Heart left ventricle (tissue), 16 donors: ENCODE results near the gene RUFY3. TPM values are rescaled to one million over a fixed set of nuclear protein-coding genes. Genes with fewer than 3 reads are reported as not detected.
"Not testable (repeated sequence)": the region's sequence is repeated elsewhere in the genome, so short reads cannot be mapped to it uniquely, and the experiment has no call there.

Source experiments
- ATAC-seq, 4 donors: fragments of 200-7000 bp; cut with Tn5 transposase; one replicate each; pipeline ENCODE4 v1.9.1; 2020 to 2022; ENCODE audit warnings: moderate library complexity in 4 of 4, mild to moderate bottlenecking in 3 of 4, moderate number of reproducible peaks in 1 of 4
- DNase-seq, 5 donors: peaks; one replicate each; pipeline ENCODE4 v3.0.0-alpha.2; 2020
- H3K27ac ChIP-seq, 12 donors: fragments of 200-600 bp; sonication (generic) in 4 of 12; one replicate each; pipeline versions ENCODE4 v1.5.0 to v1.8.0; 2016 to 2022; ENCODE audit warnings: mild to moderate bottlenecking in 2 of 12
- H3K27me3 ChIP-seq, 9 donors: fragments of 200-600 bp; sonication (generic) in 2 of 9; one replicate each; pipeline versions ENCODE4 v1.5.1 to v1.8.0; 2016 to 2022; ENCODE audit warnings: mild to moderate bottlenecking in 3 of 9
- H3K36me3 ChIP-seq, 9 donors: fragments of 200-600 bp; sonication (generic) in 2 of 9; one replicate each; pipeline versions ENCODE4 v1.5.0 to v1.8.0; 2018 to 2022; ENCODE audit warnings: mild to moderate bottlenecking in 2 of 9
- H3K4me1 ChIP-seq, 12 donors: fragments of 200-600 bp; sonication (generic) in 4 of 12; one replicate each; pipeline versions ENCODE4 v1.5.0 to v1.8.0; 2016 to 2022; ENCODE audit warnings: mild to moderate bottlenecking in 3 of 12
- H3K4me3 ChIP-seq, 12 donors: fragments of 200-600 bp; sonication (generic) in 4 of 12; one replicate each; pipeline versions ENCODE4 v1.5.0 to v1.8.0; 2017 to 2022; ENCODE audit warnings: mild to moderate bottlenecking in 9 of 12, moderate library complexity in 4 of 12
- H3K9me3 ChIP-seq, 12 donors: fragments of 200-600 bp; sonication (generic) in 4 of 12; one replicate each; pipeline versions ENCODE4 v1.5.0 to v1.8.0; 2016 to 2022; ENCODE audit warnings: mild to moderate bottlenecking in 1 of 12
- POLR2A ChIP-seq, 2 donors: fragments of 450-650 bp; IDR thresholded peaks; one replicate each; pipeline ENCODE4 v1.6.1; 2017; ENCODE audit warnings: antibody characterized with exemption in 2 of 2, mild to moderate bottlenecking in 2 of 2, moderate library complexity in 2 of 2
- WGBS, 4 donors: extraction: QIAGEN DNeasy Blood & Tissue Kit in 2 of 4; methylation state at CpG; one replicate each; pipeline versions ENCODE4 v1.1.5 to v1.1.7; 2013 to 2018; 5-methylcytosine and 5-hydroxymethylcytosine counted together
- intact Hi-C, 10 donors: fragments of 100-400 bp; cut with DNase I; formaldehyde crosslinking; loops; one replicate each; pipeline versions ENCODE4 v1.11.1 to v1.14.2; 2022
- polyA plus RNA-seq, 2 donors: library from polyadenylated mRNA; stranded (reverse); fragments of 200-250 nt; gene quantifications; one replicate each; pipeline ENCODE4 v1.2.3, GENCODE V29; 2013
- total RNA-seq, 9 donors: library from RNA; depleted of rRNA in 2 of 9; stranded (reverse); fragments of >200 nt in 2 of 9; fragmentation: NEBNext Ultra II Directional in 3 of 9; extraction: Animal tissue kit (Norgen Biotek cat#: 25700) in 3 of 9; gene quantifications; one replicate each; pipeline versions ENCODE4 v1.1.0 to v1.2.4, GENCODE V29; 2016 to 2023
- TF ChIP-seq, protein P1 (sequence below), 12 donors: fragments of 200-600 bp; sonication (generic) in 4 of 12; IDR thresholded peaks; one replicate each; pipeline versions ENCODE4 v1.5.0 to v1.8.0; 2018 to 2022; ENCODE audit warnings: antibody characterized with exemption in 12 of 12, mild to moderate bottlenecking in 5 of 12
- donor health status: ischemic (EF 13 %, LVEDD 7.1; RV severe dilation, severe dysfunction).
- donor health status: healthy with polysubstance abuse.
- donor health status: DM: no; HTN: yes; CAD: no.
- donor health status: DM: no; HTN: no; CAD: no.
- donor health status: ischemic (EF 25% LVEDD 6.9; RV normal size, moderate dysfunction).
- donor health status: ischemic (EF 25% LVEDD 5.7; RV mildly dilated, moderate dysfunction).
- donor health status: healthy.
- donor health status: DM: yes; HTN: yes; CAD: no.
- donor health status: ischemic (EF 35%, LVEDD 5.7; RV mildly dilated, moderate dysfunction).
- donor health status: nonischemic (EF 11% LVEDD 7.7; RV severe dilation, severe dysfunction).
- donor health status: DM: yes; HTN: yes; CAD: no.
- donor health status: PGD.
- donor health status: ischemic (EF 29% LVEDD 5.4; RV normal size, mild dysfunction).
- donor health status: nonischemic (EF 23%, LVEDD 6.1; RV moderate dilation, normal function).

The RUFY3 gene
- total and polyA plus RNA-seq, 11 donors: 12.8 to 33.0 (median 18.7) TPM

DNA sequence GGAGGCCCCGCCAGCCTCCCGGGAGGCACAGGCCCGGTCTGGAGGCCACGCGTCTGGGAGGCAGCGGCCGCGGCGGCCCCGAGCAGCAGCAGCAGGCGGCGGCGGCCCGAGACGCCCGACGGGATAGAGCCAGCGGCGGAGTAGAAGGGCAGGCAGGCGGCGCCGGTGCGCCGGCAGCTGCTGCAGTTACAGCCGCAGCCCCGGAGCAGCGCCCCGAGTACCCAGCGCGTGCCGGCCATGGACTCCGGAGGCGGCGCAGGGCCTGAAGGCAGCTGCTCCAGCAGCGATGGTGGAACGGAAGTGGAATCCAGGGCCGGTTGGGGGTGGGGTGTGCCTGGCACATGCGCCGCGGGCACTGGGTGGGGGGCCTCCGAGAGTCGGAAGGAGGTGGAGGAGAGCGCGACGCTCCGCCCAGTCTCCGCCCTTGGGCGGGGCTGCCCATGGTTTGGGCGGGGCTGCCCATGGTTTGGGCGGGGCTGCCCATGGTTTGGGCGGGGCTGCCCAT is 117.9 kb downstream of the RUFY3 start, which contains the start of gene GRSF1:
TSS of gene GRSF1 (minus strand) at position 302 of the 505 bp plus-strand sequence. CDS start at position 239, 63 bp downstream.
- Histone ChIP-seq H3K4me1 (peaks cover 0 to 31% (median 19%) of the 10 kb centered on the region in 12 donors), H3K27ac (peak within 1 kb of the TSS; percentile 80 to 99 (median 96)), H3K4me3 (peak within 1 kb of the TSS; percentile 58 to 100 (median 92)), H3K9me3 (no peaks in the 10 kb centered on the region), H3K36me3 (peaks cover 0 to 15% (median 11%) of the 10 kb centered on the region in 9 donors), H3K27me3 (no peaks in the 10 kb centered on the region)
- intact Hi-C loops: loop anchor here (1.0 to 10.0 kb wide), 18 partner anchors 55 to 168 kb away; partner anchors contain the start of genes DCK (in 7 of the 10), MOB1B (in 6 of the 10) and UTP3 (in 3 of the 10)
- peak; percentile 95 to 98 (median 96) for DNase-seq
- 0 to 1% (median 0%) methylated on average over 13 to 50 of the region's 51 CpGs; no CpG with 5 or more reads in 1 of the 4 donors for WGBS, 4 donors
- ATAC-seq: peak; percentile 96 to 99 (median 97)
- peak in 1 of 2 donors; percentile 62 for TF ChIP-seq POLR2A (IDR thresholded peaks at IDR 0.05)
- TF ChIP-seq, protein P1, sequence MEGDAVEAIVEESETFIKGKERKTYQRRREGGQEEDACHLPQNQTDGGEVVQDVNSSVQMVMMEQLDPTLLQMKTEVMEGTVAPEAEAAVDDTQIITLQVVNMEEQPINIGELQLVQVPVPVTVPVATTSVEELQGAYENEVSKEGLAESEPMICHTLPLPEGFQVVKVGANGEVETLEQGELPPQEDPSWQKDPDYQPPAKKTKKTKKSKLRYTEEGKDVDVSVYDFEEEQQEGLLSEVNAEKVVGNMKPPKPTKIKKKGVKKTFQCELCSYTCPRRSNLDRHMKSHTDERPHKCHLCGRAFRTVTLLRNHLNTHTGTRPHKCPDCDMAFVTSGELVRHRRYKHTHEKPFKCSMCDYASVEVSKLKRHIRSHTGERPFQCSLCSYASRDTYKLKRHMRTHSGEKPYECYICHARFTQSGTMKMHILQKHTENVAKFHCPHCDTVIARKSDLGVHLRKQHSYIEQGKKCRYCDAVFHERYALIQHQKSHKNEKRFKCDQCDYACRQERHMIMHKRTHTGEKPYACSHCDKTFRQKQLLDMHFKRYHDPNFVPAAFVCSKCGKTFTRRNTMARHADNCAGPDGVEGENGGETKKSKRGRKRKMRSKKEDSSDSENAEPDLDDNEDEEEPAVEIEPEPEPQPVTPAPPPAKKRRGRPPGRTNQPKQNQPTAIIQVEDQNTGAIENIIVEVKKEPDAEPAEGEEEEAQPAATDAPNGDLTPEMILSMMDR (IDR thresholded peaks at IDR 0.05): peak in 4 of 12 donors; percentile 12 to 42 (median 26)

DNA sequence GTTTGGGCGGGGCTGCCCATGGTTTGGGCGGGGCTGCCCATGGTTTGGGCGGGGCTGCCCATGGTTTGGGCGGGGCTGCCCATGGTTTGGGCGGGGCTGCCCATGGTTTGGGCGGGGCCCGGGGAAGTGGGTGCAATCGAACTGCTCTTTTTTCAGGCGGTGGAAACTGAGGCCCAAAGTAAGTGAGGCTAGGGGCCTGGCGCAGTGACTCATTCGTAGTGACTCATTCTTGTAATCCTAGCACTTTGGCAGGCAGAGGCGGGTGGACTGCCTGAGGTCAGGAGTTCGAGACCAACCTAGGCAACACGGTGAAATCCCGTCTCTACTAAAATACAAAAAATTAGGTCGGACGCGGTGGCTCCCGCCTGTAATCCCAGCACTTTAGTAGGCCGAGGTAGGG is 118.4 kb downstream of the RUFY3 start:
- Histone ChIP-seq H3K27ac (peak overlapping the region in 6 of 12 donors; percentile 13 to 99 (median 66)), H3K36me3 (peaks cover 0 to 10% (median 6%) of the 10 kb centered on the region in 9 donors), H3K4me1 (peaks cover 0 to 31% (median 19%) of the 10 kb centered on the region in 12 donors), H3K4me3 (peak overlapping the region in 5 of 12 donors; percentile 13 to 100 (median 92))
- not testable (repeated sequence) for H3K9me3 ChIP-seq, H3K27me3 ChIP-seq
- DNase-seq (peak; percentile 32 to 70 (median 68)), ATAC-seq (peak in 3 of 4 donors; percentile 1 to 5 (median 3))
- 60 to 88% (median 71%) methylated on average over 11 to 18 of the region's 20 CpGs for WGBS, 4 donors
- intact Hi-C loops: loop anchor here in 5 of 10 donors (5.0 to 10.0 kb wide), 6 partner anchors 55 to 155 kb away; partner anchors contain the start of genes DCK (in 2 of the 5) and MOB1B (in 1 of the 5)

DNA sequence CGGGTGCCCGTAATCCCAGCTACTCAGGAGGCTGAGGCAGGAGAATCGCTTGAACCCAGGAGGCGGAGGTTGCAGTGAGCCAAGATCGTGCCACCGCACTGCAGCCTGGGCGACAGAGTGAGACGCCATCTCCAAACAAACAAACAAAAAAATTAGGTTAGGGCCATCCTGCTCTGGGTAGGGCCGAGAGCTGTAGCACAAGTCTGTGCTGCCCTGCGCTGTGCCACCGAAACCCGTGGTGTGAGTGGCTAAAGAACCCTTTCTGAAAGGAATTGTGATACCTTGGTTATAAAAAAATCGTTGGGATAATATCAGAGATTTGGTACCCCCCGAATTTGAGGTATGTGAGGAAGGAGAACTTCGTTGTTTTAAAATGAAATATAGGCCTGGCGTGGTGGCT is 118.9 kb downstream of the RUFY3 start:
- intact Hi-C loops: loop anchor here in 5 of 10 donors (5.0 to 10.0 kb wide), 6 partner anchors 54 to 154 kb away; partner anchors contain the start of genes DCK (in 2 of the 5) and MOB1B (in 1 of the 5)
- not testable (repeated sequence) for DNase-seq, H3K27me3 ChIP-seq, ATAC-seq, H3K36me3 ChIP-seq, H3K9me3 ChIP-seq, H3K4me3 ChIP-seq
- peaks cover 0 to 29% (median 19%) of the 10 kb centered on the region in 12 donors for H3K4me1 ChIP-seq
- 93 to 95% (median 95%) methylated on average over 16 of the region's 16 CpGs for WGBS, 4 donors
- peak overlapping the region in 1 of 12 donors; percentile 96 for H3K27ac ChIP-seq

DNA sequence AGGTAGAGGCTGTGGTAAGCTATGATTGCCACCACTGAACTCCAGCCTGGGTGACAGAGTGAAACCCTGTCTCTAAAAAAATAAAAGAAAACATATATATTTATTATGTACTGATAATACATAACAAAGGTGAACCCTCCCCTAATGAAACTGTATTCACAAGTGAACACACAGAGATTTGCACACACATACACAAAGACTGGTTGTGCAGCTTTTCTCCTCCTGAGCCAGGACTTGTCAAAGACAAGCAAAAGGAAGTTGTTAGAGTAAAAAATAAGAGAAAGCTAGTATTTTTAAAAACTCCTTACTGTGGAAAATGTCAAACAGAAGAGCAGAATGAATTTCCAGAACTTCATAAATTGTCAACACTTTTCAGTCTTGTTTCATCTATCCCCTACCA is 119.4 kb downstream of the RUFY3 start:
- Histone ChIP-seq H3K36me3 (no peaks in the 10 kb centered on the region), H3K4me1 (peaks cover 0 to 23% (median 15%) of the 10 kb centered on the region in 12 donors), H3K9me3 (no peaks in the 10 kb centered on the region), H3K4me3 (no peak overlapping the region), H3K27me3 (no peaks in the 10 kb centered on the region), H3K27ac (no peak overlapping the region)
- intact Hi-C loops: loop anchor here in 5 of 10 donors (5.0 to 10.0 kb wide), 6 partner anchors 54 to 154 kb away; partner anchors contain the start of genes DCK (in 2 of the 5) and MOB1B (in 1 of the 5)
- DNase-seq: no peak
- ATAC-seq: no peak
- no peak for TF ChIP-seq POLR2A (IDR thresholded peaks at IDR 0.05)
- TF ChIP-seq, protein P1 (IDR thresholded peaks at IDR 0.05): no peak

DNA sequence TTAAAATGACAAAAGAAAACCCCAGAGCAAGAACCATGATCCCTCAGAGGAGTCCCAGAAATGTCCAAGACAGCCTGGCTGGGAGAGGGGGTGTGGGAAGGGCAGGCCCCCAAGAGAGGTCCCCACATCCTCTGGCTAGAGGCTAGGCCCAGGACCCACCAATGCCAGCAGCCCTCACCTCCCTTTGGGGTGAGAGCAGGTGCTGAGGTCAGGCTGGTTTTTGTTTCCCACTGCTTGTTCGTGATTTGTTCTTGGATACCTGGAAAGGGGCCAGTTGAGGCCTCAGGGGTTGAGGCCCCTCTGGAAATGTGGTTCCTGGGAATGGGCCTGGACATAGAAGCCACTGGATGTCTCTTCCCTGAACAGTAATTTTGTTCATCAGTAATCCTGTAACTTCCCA is 120.2 kb downstream of the RUFY3 start:
- DNase-seq (no peak), ATAC-seq (no peak)
- Histone ChIP-seq H3K4me1 (peaks cover 0 to 16% (median 8%) of the 10 kb centered on the region in 12 donors), H3K36me3 (no peaks in the 10 kb centered on the region), H3K4me3 (no peak overlapping the region), H3K27me3 (no peaks in the 10 kb centered on the region), H3K27ac (no peak overlapping the region), H3K9me3 (no peaks in the 10 kb centered on the region)
- WGBS, 4 donors: 14 to 40% (median 24%) methylated on average over 1 of the region's 1 CpG
- no peak for TF ChIP-seq POLR2A (IDR thresholded peaks at IDR 0.05)
- TF ChIP-seq, protein P1 (IDR thresholded peaks at IDR 0.05): no peak
- intact Hi-C loops: loop anchor here in 5 of 10 donors (5.0 to 10.0 kb wide), 6 partner anchors 53 to 153 kb away; partner anchors contain the start of genes DCK (in 2 of the 5) and MOB1B (in 1 of the 5)
